NB4 (cell line): ENCODE results near the gene TMEM61.

Source experiments
- CTCF ChIP-seq: IDR thresholded peaks from one replicate; pipeline ENCODE4 v1.5.1; 2012; ENCODE audit warnings: low read depth, low read length
- MYC ChIP-seq: IDR thresholded peaks from 2 replicates; pipeline ENCODE4 v1.6.1; 2011; ENCODE audit warnings: low read depth, low read length
- TF ChIP-seq, protein P1 (sequence below): IDR thresholded peaks from 2 replicates; pipeline ENCODE4 v1.6.1; 2011; ENCODE audit warnings: low read depth, low read length

GRCh38 chr1:54980528-54981241 is at the start of gene TMEM61:
- TF ChIP-seq CTCF (no peak), MYC (no peak)
- TF ChIP-seq, protein P1, sequence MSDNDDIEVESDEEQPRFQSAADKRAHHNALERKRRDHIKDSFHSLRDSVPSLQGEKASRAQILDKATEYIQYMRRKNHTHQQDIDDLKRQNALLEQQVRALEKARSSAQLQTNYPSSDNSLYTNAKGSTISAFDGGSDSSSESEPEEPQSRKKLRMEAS = no peak
